ACC112 (cell line): ENCODE data around the gene AGAP1.

Experiments used
- H2AFZ ChIP-seq: fragments of 200-600 bp; sonication (generic); one replicate; pipeline ENCODE4 v1.6.0; 2017; ENCODE audit warnings: antibody characterized with exemption, low read length; ENCODE audit not compliant: unreplicated experiment
- H3K27ac ChIP-seq: fragments of 200-600 bp; sonication (generic); 2 replicates; pipeline ENCODE4 v1.5.1; 2014; ENCODE audit warnings: low read depth, mild to moderate bottlenecking, antibody characterized with exemption, low read length, moderate library complexity
- H3K27me3 ChIP-seq: fragments of 200-600 bp; sonication (generic); 2 replicates; pipeline ENCODE4 v1.6.1; 2014; ENCODE audit warnings: mild to moderate bottlenecking, antibody characterized with exemption, low read length, moderate library complexity, mixed read lengths; ENCODE audit not compliant: insufficient read depth
- H3K36me3 ChIP-seq: fragments of 200-600 bp; sonication (generic); 2 replicates; pipeline ENCODE4 v1.6.1; 2016; ENCODE audit warnings: mild to moderate bottlenecking, antibody characterized with exemption, low read length, moderate library complexity, mixed read lengths; ENCODE audit not compliant: insufficient read depth
- H3K4me1 ChIP-seq: fragments of 200-600 bp; sonication (generic); one replicate; pipeline ENCODE4 v1.6.1; 2016; ENCODE audit warnings: low read length, mixed read lengths; ENCODE audit not compliant: insufficient read depth, unreplicated experiment, control insufficient read depth
- H3K4me3 ChIP-seq: fragments of 200-600 bp; sonication (generic); 2 replicates; pipeline ENCODE4 v1.5.1; 2014; ENCODE audit warnings: mild to moderate bottlenecking, low read depth, low read length
- H3K79me2 ChIP-seq: fragments of 200-600 bp; sonication (generic); one replicate; pipeline ENCODE4 v1.6.0; 2016; ENCODE audit warnings: low read length; ENCODE audit not compliant: control insufficient read depth, unreplicated experiment, insufficient read depth

Gene AGAP1

GRCh38 chr2:236109061-236109460 lies 615.2 kb downstream of the AGAP1 start:
- no peak overlapping the region for H3K27ac ChIP-seq
- no peaks in the 10 kb centered on the region for H3K4me1 ChIP-seq
- H3K27me3 ChIP-seq, result no peaks in the 10 kb centered on the region
- no peaks in the 10 kb centered on the region for H3K79me2 ChIP-seq
- no peak overlapping the region for H2AFZ ChIP-seq
- H3K36me3 ChIP-seq, result no peaks in the 10 kb centered on the region
- no peak overlapping the region for H3K4me3 ChIP-seq

- Histone ChIP-seq H3K79me2 (no peaks in the 10 kb centered on the region), H3K27ac (no peak overlapping the region), H3K4me1 (no peaks in the 10 kb centered on the region), H3K36me3 (no peaks in the 10 kb centered on the region), H2AFZ (no peak overlapping the region), H3K27me3 (no peaks in the 10 kb centered on the region), H3K4me3 (no peak overlapping the region)
Measured at GRCh38 chr2:236109473-236109872, 615.6 kb downstream of the AGAP1 start.

- no peaks in the 10 kb centered on the region for H3K27me3 ChIP-seq
- H3K4me1 ChIP-seq, result no peaks in the 10 kb centered on the region
- no peaks in the 10 kb centered on the region for H3K79me2 ChIP-seq
- no peak overlapping the region for H3K27ac ChIP-seq
- no peak overlapping the region for H3K4me3 ChIP-seq
- H3K36me3 ChIP-seq, result no peaks in the 10 kb centered on the region
- no peak overlapping the region for H2AFZ ChIP-seq
Measured at GRCh38 chr2:236112466-236112865, 618.6 kb downstream of the AGAP1 start.

GRCh38 chr2:236113425-236113824 lies 619.6 kb downstream of the AGAP1 start:
- Histone ChIP-seq H3K36me3 (no peaks in the 10 kb centered on the region), H3K79me2 (no peaks in the 10 kb centered on the region), H3K27me3 (no peaks in the 10 kb centered on the region), H3K27ac (no peak overlapping the region), H2AFZ (no peak overlapping the region), H3K4me1 (no peaks in the 10 kb centered on the region), H3K4me3 (no peak overlapping the region)

GRCh38 chr2:236113948-236114347 lies 620.1 kb downstream of the AGAP1 start:
- H3K36me3 ChIP-seq, result no peaks in the 10 kb centered on the region
- H3K27me3 ChIP-seq, result no peaks in the 10 kb centered on the region
- H3K4me1 ChIP-seq, result no peaks in the 10 kb centered on the region
- H3K27ac ChIP-seq, result no peak overlapping the region
- H2AFZ ChIP-seq, result no peak overlapping the region
- H3K4me3 ChIP-seq, result no peak overlapping the region
- H3K79me2 ChIP-seq, result no peaks in the 10 kb centered on the region

GRCh38 chr2:236114959-236115358 lies 621.1 kb downstream of the AGAP1 start:
- no peak overlapping the region for H2AFZ ChIP-seq
- H3K27ac ChIP-seq, result no peak overlapping the region
- H3K27me3 ChIP-seq, result no peaks in the 10 kb centered on the region
- no peaks in the 10 kb centered on the region for H3K4me1 ChIP-seq
- H3K79me2 ChIP-seq, result no peaks in the 10 kb centered on the region
- H3K4me3 ChIP-seq, result no peak overlapping the region
- H3K36me3 ChIP-seq, result no peaks in the 10 kb centered on the region

- no peak overlapping the region for H2AFZ ChIP-seq
- no peak overlapping the region for H3K27ac ChIP-seq
- H3K4me1 ChIP-seq, result no peaks in the 10 kb centered on the region
- no peaks in the 10 kb centered on the region for H3K27me3 ChIP-seq
- H3K4me3 ChIP-seq, result no peak overlapping the region
- no peaks in the 10 kb centered on the region for H3K36me3 ChIP-seq
- H3K79me2 ChIP-seq, result no peaks in the 10 kb centered on the region
Measured at GRCh38 chr2:236117401-236117800, 623.6 kb downstream of the AGAP1 start.

- no peak overlapping the region for H3K4me3 ChIP-seq
- H2AFZ ChIP-seq, result no peak overlapping the region
- no peaks in the 10 kb centered on the region for H3K79me2 ChIP-seq
- H3K27ac ChIP-seq, result no peak overlapping the region
- H3K27me3 ChIP-seq, result no peaks in the 10 kb centered on the region
- no peaks in the 10 kb centered on the region for H3K36me3 ChIP-seq
- no peaks in the 10 kb centered on the region for H3K4me1 ChIP-seq
Measured at GRCh38 chr2:236117861-236118269, 624.0 kb downstream of the AGAP1 start.

- H3K4me1 ChIP-seq, result no peaks in the 10 kb centered on the region
- H2AFZ ChIP-seq, result no peak overlapping the region
- no peak overlapping the region for H3K4me3 ChIP-seq
- H3K36me3 ChIP-seq, result no peaks in the 10 kb centered on the region
- no peaks in the 10 kb centered on the region for H3K79me2 ChIP-seq
- H3K27ac ChIP-seq, result no peak overlapping the region
- no peaks in the 10 kb centered on the region for H3K27me3 ChIP-seq
Measured at GRCh38 chr2:236119003-236119402, 625.2 kb downstream of the AGAP1 start.

GRCh38 chr2:236119476-236119875 lies 625.6 kb downstream of the AGAP1 start:
- Histone ChIP-seq H3K4me3 (no peak overlapping the region), H3K27ac (no peak overlapping the region), H2AFZ (no peak overlapping the region), H3K4me1 (no peaks in the 10 kb centered on the region), H3K27me3 (no peaks in the 10 kb centered on the region), H3K36me3 (no peaks in the 10 kb centered on the region), H3K79me2 (no peaks in the 10 kb centered on the region)

GRCh38 chr2:236120141-236120601 lies 626.3 kb downstream of the AGAP1 start:
- Histone ChIP-seq H3K27me3 (no peaks in the 10 kb centered on the region), H3K79me2 (no peaks in the 10 kb centered on the region), H3K27ac (no peak overlapping the region), H3K4me3 (no peak overlapping the region), H3K36me3 (no peaks in the 10 kb centered on the region), H3K4me1 (no peaks in the 10 kb centered on the region), H2AFZ (no peak overlapping the region)
